Activated CD8-positive, alpha-beta memory T cell treated with anti-CD3 and anti-CD28 coated beads for 36 hours (primary cell): ENCODE measurements around the gene B3GAT1. TPM values are rescaled to one million over a fixed set of nuclear protein-coding genes. Genes with fewer than 3 reads are reported as not detected.

ENCODE experiments used
- CTCF ChIA-PET: fragments of 350-600 bp; sonication (Branson Sonifier 250); formaldehyde crosslinking; loops from one replicate; lab custom pipeline; 2021; ENCODE audit warnings: antibody characterized with exemption; lab: Charles Lee
- POLR2A ChIA-PET: fragments of 350-600 bp; sonication (Branson Sonifier 250); formaldehyde crosslinking; loops from one replicate; lab custom pipeline; 2021; ENCODE audit warnings: antibody characterized with exemption; lab: Charles Lee
- total RNA-seq, 2 experiments: library from RNA; stranded (reverse); gene quantifications; one replicate each; pipeline ENCODE4 v1.2.3, GENCODE V29; 2021

Gene B3GAT1
- total RNA-seq, 2 experiments from 2014 or later, result 0.15 to 0.19 TPM

GRCh38 chr11:134414766-134415765 lies 3.0 kb upstream of the B3GAT1 start:
- POLR2A ChIA-PET, result interaction anchor here (0.6 kb wide), 1 partner anchor 329 kb away, joined by 4 read pairs; no protein-coding TSS in a partner anchor
- CTCF ChIA-PET, result no interaction called here

- ChIA-PET POLR2A (no interaction called here), CTCF (interaction anchor here (0.9 kb wide), 1 partner anchor 11 kb away, joined by 3 read pairs; no protein-coding TSS in a partner anchor)
These were observed 2.0 kb upstream of the B3GAT1 start for GRCh38 chr11:134413826-134414731.

- POLR2A ChIA-PET, result no interaction called here
- CTCF ChIA-PET, result interaction anchor here (0.9 kb wide), 1 partner anchor 12 kb away, joined by 3 read pairs; no protein-coding TSS in a partner anchor
These were observed 1.2 kb upstream of the B3GAT1 start for GRCh38 chr11:134413043-134413825.

- CTCF ChIA-PET, result no interaction called here
- POLR2A ChIA-PET, result no interaction called here
These were observed 1.3 kb downstream of the B3GAT1 start for GRCh38 chr11:134410766-134411165.

GRCh38 chr11:134409552-134410429 lies 2.3 kb downstream of the B3GAT1 start:
- ChIA-PET CTCF (no interaction called here), POLR2A (no interaction called here)

GRCh38 chr11:134407923-134408322 lies 4.1 kb downstream of the B3GAT1 start:
- ChIA-PET CTCF (no interaction called here), POLR2A (no interaction called here)

- CTCF ChIA-PET, result no interaction called here
These were observed 4.7 kb downstream of the B3GAT1 start for GRCh38 chr11:134407321-134407828.

GRCh38 chr11:134406264-134407185 lies 5.5 kb downstream of the B3GAT1 start:
- POLR2A ChIA-PET, result no interaction called here
- CTCF ChIA-PET, result no interaction called here

More at GRCh38 chr11:134407321-134407828, 4.7 kb downstream of the B3GAT1 start:
- POLR2A ChIA-PET, result no interaction called here

GRCh38 chr11:134405841-134406240 lies 6.2 kb downstream of the B3GAT1 start:
- CTCF ChIA-PET, result no interaction called here
- POLR2A ChIA-PET, result no interaction called here

- POLR2A ChIA-PET, result no interaction called here
- CTCF ChIA-PET, result no interaction called here
These were observed 6.6 kb downstream of the B3GAT1 start for GRCh38 chr11:134405436-134405835.

GRCh38 chr11:134404575-134405341 lies 7.3 kb downstream of the B3GAT1 start:
- POLR2A ChIA-PET, result no interaction called here
- CTCF ChIA-PET, result interaction anchor here (0.5 kb wide), 1 partner anchor 1728 kb away, joined by 3 read pairs; no protein-coding TSS in a partner anchor

- POLR2A ChIA-PET, result no interaction called here
- CTCF ChIA-PET, result no interaction called here
These were observed 9.1 kb downstream of the B3GAT1 start for GRCh38 chr11:134402910-134403309.

- POLR2A ChIA-PET, result no interaction called here
- CTCF ChIA-PET, result no interaction called here
These were observed 9.9 kb downstream of the B3GAT1 start for GRCh38 chr11:134401825-134402809.

- CTCF ChIA-PET, result no interaction called here
- POLR2A ChIA-PET, result no interaction called here
These were observed 12.0 kb downstream of the B3GAT1 start for GRCh38 chr11:134399996-134400395.

- ChIA-PET CTCF (no interaction called here), POLR2A (no interaction called here)
These were observed 12.8 kb downstream of the B3GAT1 start for GRCh38 chr11:134399293-134399654.
